Endothelial cell of umbilical vein (primary cell): ENCODE results near the gene QPCT.

Experiments used
- FOS ChIP-seq: IDR thresholded peaks from 2 replicates; pipeline ENCODE4 v1.6.1; 2011; ENCODE audit warnings: mild to moderate bottlenecking, low read length, moderate library complexity, borderline replicate concordance; ENCODE audit not compliant: insufficient read depth
- JUN ChIP-seq: IDR thresholded peaks from 2 replicates; pipeline ENCODE4 v1.6.1; 2011; ENCODE audit warnings: borderline replicate concordance, low read depth; ENCODE audit not compliant: insufficient read length, insufficient read depth
- MYC ChIP-seq: IDR thresholded peaks from one replicate; pipeline ENCODE4 v1.6.1; 2011; ENCODE audit warnings: mild to moderate bottlenecking, low read depth, low read length
- POLR2A ChIP-seq: IDR thresholded peaks from 2 replicates; pipeline ENCODE4 v1.6.1; 2012; ENCODE audit warnings: low read depth, mild to moderate bottlenecking, control low read depth, low read length
- TF ChIP-seq, protein P1 (sequence below), 2 donors: IDR thresholded peaks; 1 replicate in 1 of 2; 2 replicates in 1 of 2; pipeline ENCODE4 v1.5.1; 2011; ENCODE audit warnings: low read length in 2 of 2, mild to moderate bottlenecking in 2 of 2, moderate library complexity in 2 of 2, control low read depth in 1 of 2, inconsistent platforms in 1 of 2, low read depth in 1 of 2; ENCODE audit not compliant: insufficient read depth in 1 of 2; ENCODE audit errors: extremely low read depth in 1 of 2

DNA sequence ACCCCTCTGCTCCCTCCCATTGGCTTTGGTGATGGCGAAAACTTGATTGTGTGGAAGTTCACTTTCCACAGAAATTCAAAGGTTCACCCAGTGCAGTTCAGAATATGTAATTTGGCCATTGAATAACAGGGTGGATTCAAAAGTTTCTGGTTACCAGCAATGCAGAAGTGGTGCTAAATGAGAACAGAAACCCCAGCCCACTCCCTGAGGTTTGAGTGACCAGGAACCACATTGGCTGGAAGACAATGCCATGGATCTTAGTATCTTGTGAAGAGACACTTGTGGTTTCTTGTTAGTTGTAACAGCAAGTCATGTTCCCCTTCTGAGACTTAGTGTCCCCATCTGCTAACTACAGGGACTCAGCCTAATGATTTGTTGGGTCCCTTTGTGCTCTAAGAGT lies 49.8 kb downstream of the QPCT start:
- TF ChIP-seq POLR2A (no peak), FOS (no peak), MYC (no peak), JUN (no peak)
- TF ChIP-seq, protein P1, sequence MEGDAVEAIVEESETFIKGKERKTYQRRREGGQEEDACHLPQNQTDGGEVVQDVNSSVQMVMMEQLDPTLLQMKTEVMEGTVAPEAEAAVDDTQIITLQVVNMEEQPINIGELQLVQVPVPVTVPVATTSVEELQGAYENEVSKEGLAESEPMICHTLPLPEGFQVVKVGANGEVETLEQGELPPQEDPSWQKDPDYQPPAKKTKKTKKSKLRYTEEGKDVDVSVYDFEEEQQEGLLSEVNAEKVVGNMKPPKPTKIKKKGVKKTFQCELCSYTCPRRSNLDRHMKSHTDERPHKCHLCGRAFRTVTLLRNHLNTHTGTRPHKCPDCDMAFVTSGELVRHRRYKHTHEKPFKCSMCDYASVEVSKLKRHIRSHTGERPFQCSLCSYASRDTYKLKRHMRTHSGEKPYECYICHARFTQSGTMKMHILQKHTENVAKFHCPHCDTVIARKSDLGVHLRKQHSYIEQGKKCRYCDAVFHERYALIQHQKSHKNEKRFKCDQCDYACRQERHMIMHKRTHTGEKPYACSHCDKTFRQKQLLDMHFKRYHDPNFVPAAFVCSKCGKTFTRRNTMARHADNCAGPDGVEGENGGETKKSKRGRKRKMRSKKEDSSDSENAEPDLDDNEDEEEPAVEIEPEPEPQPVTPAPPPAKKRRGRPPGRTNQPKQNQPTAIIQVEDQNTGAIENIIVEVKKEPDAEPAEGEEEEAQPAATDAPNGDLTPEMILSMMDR (IDR thresholded peaks at IDR 0.05; ENCODE audit: extremely low read depth in 1 of 2, insufficient read depth in 1 of 2, low read depth in 1 of 2, low read length in 2 of 2) = no peak
